Ovary (tissue), 3 donors: ENCODE measurements around the gene RASL10A.

Experiments used
- CTCF ChIP-seq, 3 donors: fragments of 450-650 bp in 2 of 3; fragments of 200-600 bp in 1 of 3; IDR thresholded peaks; one replicate each; pipeline versions ENCODE4 v1.5.1 to v1.8.0; 2016 to 2022; ENCODE audit warnings: antibody characterized with exemption in 3 of 3, mild to moderate bottlenecking in 1 of 3
- EP300 ChIP-seq: sonication (generic); formaldehyde crosslinking; IDR thresholded peaks from one replicate; pipeline ENCODE4 v1.6.1; 2017; ENCODE audit warnings: antibody characterized with exemption
- POLR2A ChIP-seq: fragments of 450-650 bp; IDR thresholded peaks from one replicate; pipeline ENCODE4 v1.6.1; 2017; ENCODE audit warnings: antibody characterized with exemption, mild to moderate bottlenecking, moderate library complexity
- donor health status: DM: no; HTN: no; CAD: no.

DNA sequence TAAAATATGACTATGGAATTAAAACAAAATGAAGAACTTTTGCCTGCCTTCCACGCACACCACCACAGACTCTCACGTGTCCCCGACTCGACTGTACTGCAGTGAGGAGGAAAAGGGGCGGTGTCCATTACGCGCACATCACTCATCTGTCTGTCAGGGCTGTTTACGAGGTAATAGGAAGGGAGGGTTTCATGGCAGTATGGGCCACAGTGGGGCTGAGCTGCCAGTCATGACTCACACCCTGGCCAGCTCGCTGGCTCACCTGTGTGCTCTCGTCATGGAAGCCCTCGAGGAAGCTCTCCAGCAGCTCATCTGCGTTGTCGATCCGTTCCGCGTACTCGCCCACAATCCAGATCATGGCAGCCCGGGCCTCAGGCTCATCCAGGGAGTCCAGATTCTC is 33.5 kb upstream of the RASL10A start:
- TF ChIP-seq CTCF (IDR thresholded peaks at IDR 0.05) (no peak), EP300 (no peak), POLR2A (no peak)
